H1 (cell line): ENCODE data around the gene BOK. TPM values are rescaled to one million over a fixed set of nuclear protein-coding genes. Genes with fewer than 3 reads are reported as not detected.
A peak's percentile ranks its signal among the peaks of the same experiment; 100 is the strongest.

Experiments
- CTCF ChIA-PET: fragments of 300-600 bp; sonication (Branson Sonifier 250); formaldehyde crosslinking; loops from one replicate; lab custom pipeline; 2021; ENCODE audit not compliant: partially characterized antibody; lab: Charles Lee
- POLR2A ChIA-PET: fragments of 300-600 bp; sonication (Branson Sonifier 250); formaldehyde crosslinking; loops from one replicate; lab custom pipeline; 2021; ENCODE audit warnings: inconsistent platforms; ENCODE audit not compliant: partially characterized antibody; lab: Charles Lee
- DNase-seq, 2 experiments: peaks; one replicate each; pipeline versions ENCODE4 v3.0.0 to v3.0.0-alpha.2; 2010 to 2022; ENCODE audit warnings: low spot score in 2 of 2, low read depth in 1 of 2, mixed read lengths in 1 of 2
- FAIRE-seq: peaks from 2 replicates; lab custom pipeline; 2011; peaks lifted over from hg19 to GRCh38; lab: Jason Lieb, UNC
- H2AFZ ChIP-seq: 2 replicates; pipeline ENCODE4 v1.8.1; 2012; ENCODE audit warnings: low read length, inconsistent platforms
- H2AK5ac ChIP-seq: 2 replicates; pipeline ENCODE4 v1.6.1; 2013; ENCODE audit warnings: low read depth, low read length
- H2BK120ac ChIP-seq: replicated peaks from 2 replicates; pipeline ENCODE3; 2013; ENCODE audit warnings: low read depth, low read length, inconsistent platforms
- H2BK12ac ChIP-seq: 2 replicates; pipeline ENCODE4 v1.6.1; 2013; ENCODE audit warnings: low read depth, low read length
- H2BK15ac ChIP-seq: 2 replicates; pipeline ENCODE4 v1.6.1; 2013; ENCODE audit warnings: low read length
- H2BK20ac ChIP-seq: 2 replicates; pipeline ENCODE4 v1.6.1; 2013; ENCODE audit warnings: low read length
- H2BK5ac ChIP-seq: 2 replicates; pipeline ENCODE4 v1.6.1; 2013; ENCODE audit warnings: low read depth, low read length
- H3K14ac ChIP-seq: 2 replicates; pipeline ENCODE4 v1.6.1; 2013; ENCODE audit warnings: inconsistent platforms; ENCODE audit not compliant: insufficient read length
- H3K18ac ChIP-seq: 2 replicates; pipeline ENCODE4 v1.6.1; 2013; ENCODE audit warnings: low read length; ENCODE audit errors: extremely low read depth
- H3K23ac ChIP-seq: 2 replicates; pipeline ENCODE4 v1.6.1; 2013; ENCODE audit warnings: inconsistent platforms; ENCODE audit not compliant: insufficient read length
- H3K23me2 ChIP-seq: 2 replicates; pipeline ENCODE4 v1.6.1; 2013; ENCODE audit warnings: low read depth, low read length
- H3K27ac ChIP-seq: 2 replicates; pipeline ENCODE4 v1.6.1; 2011; ENCODE audit warnings: low read depth, low read length, inconsistent platforms
- H3K27me3 ChIP-seq, 4 experiments: replicated peaks in 1 of 4; 1 replicate in 1 of 4; 2 replicates in 3 of 4; pipeline versions ENCODE4 v1.6.1 to v1.8.1; 2011 to 2013; ENCODE audit warnings: low read length in 3 of 4, mild to moderate bottlenecking in 3 of 4, inconsistent platforms in 2 of 4, mixed read lengths in 2 of 4, moderate library complexity in 1 of 4; ENCODE audit not compliant: control insufficient read depth in 3 of 4, insufficient read depth in 3 of 4; ENCODE audit errors: extremely low read depth in 1 of 4
- H3K36me3 ChIP-seq, 4 experiments: 2 replicates each; pipeline versions ENCODE4 v1.6.1 to v1.8.1; 2011 to 2013; ENCODE audit warnings: mild to moderate bottlenecking in 4 of 4, low read length in 3 of 4, moderate library complexity in 2 of 4, control low read depth in 1 of 4, inconsistent platforms in 1 of 4; ENCODE audit not compliant: insufficient read depth in 4 of 4, control insufficient read depth in 2 of 4
- H3K4ac ChIP-seq: replicated peaks from 2 replicates; pipeline ENCODE3; 2013; ENCODE audit warnings: low read length, low read depth, mixed read lengths, inconsistent platforms; ENCODE audit not compliant: insufficient read length
- H3K4me1 ChIP-seq, 4 experiments: replicated peaks in 1 of 4; 1 replicate in 1 of 4; 2 replicates in 3 of 4; pipeline versions ENCODE4 v1.6.1 to v1.8.1; 2011 to 2013; ENCODE audit warnings: low read length in 3 of 4, inconsistent platforms in 2 of 4, mixed read lengths in 1 of 4; ENCODE audit not compliant: insufficient read depth in 4 of 4, control insufficient read depth in 3 of 4
- H3K4me2 ChIP-seq, 2 experiments: 2 replicates each; pipeline versions ENCODE4 v1.6.1 to v1.8.1; 2011 to 2013; ENCODE audit warnings: low read depth in 2 of 2, low read length in 2 of 2, control low read depth in 1 of 2, inconsistent platforms in 1 of 2, mild to moderate bottlenecking in 1 of 2; ENCODE audit not compliant: insufficient read depth in 1 of 2
- H3K4me3 ChIP-seq, 4 experiments: fragments of 200-600, 300-600 bp in 1 of 4; sonication (generic), shearing (Covaris generic), sonication (Bioruptor Twin) in 1 of 4; 2 replicates each; pipeline versions ENCODE4 v1.5.1 to v1.8.1; 2011 to 2016; ENCODE audit warnings: low read length in 4 of 4, low read depth in 3 of 4, control low read depth in 2 of 4, inconsistent platforms in 2 of 4, mild to moderate bottlenecking in 2 of 4, mixed read lengths in 1 of 4, moderate library complexity in 1 of 4; ENCODE audit not compliant: insufficient read depth in 2 of 4; ENCODE audit errors: extremely low read depth in 1 of 4
- H3K56ac ChIP-seq: replicated peaks from 2 replicates; pipeline ENCODE3; 2013; ENCODE audit warnings: low read depth, mild to moderate bottlenecking, mixed read lengths, low read length, inconsistent platforms; ENCODE audit not compliant: insufficient read length
- H3K79me1 ChIP-seq: 2 replicates; pipeline ENCODE4 v1.6.1; 2013; ENCODE audit warnings: low read depth, low read length, control low read depth
- H3K79me2 ChIP-seq, 2 experiments: 2 replicates each; pipeline versions ENCODE4 v1.6.1 to v1.8.1; 2012 to 2013; ENCODE audit warnings: low read length in 2 of 2, mild to moderate bottlenecking in 2 of 2, inconsistent platforms in 1 of 2; ENCODE audit not compliant: insufficient read depth in 2 of 2, control insufficient read depth in 1 of 2
- H3K9ac ChIP-seq, 4 experiments: replicated peaks in 1 of 4; 1 replicate in 1 of 4; 2 replicates in 3 of 4; pipeline versions ENCODE4 v1.6.1 to v1.8.1; 2011 to 2013; ENCODE audit warnings: low read depth in 3 of 4, low read length in 3 of 4, control low read depth in 2 of 4, mild to moderate bottlenecking in 2 of 4, moderate library complexity in 2 of 4, inconsistent platforms in 1 of 4; ENCODE audit errors: extremely low read depth in 1 of 4
- H3K9me3 ChIP-seq, 2 experiments: 2 replicates each; pipeline versions ENCODE4 v1.6.1 to v1.8.1; 2012 to 2013; ENCODE audit warnings: mild to moderate bottlenecking in 2 of 2, moderate library complexity in 2 of 2, control low read depth in 1 of 2, inconsistent platforms in 1 of 2, low read depth in 1 of 2, low read length in 1 of 2, mixed read lengths in 1 of 2; ENCODE audit not compliant: insufficient read depth in 2 of 2
- H4K20me1 ChIP-seq, 2 experiments: replicated peaks in 1 of 2; 2 replicates each; pipeline versions ENCODE3 to v1.8.1; 2011 to 2013; ENCODE audit warnings: inconsistent platforms in 2 of 2, low read length in 2 of 2, mild to moderate bottlenecking in 1 of 2; ENCODE audit not compliant: insufficient read depth in 2 of 2, control insufficient read depth in 1 of 2
- H4K5ac ChIP-seq: 2 replicates; pipeline ENCODE4 v1.6.1; 2013; ENCODE audit warnings: low read length, low read depth, mixed read lengths, inconsistent platforms; ENCODE audit not compliant: insufficient read length
- H4K8ac ChIP-seq: 2 replicates; pipeline ENCODE4 v1.8.0; 2013; ENCODE audit warnings: mild to moderate bottlenecking, moderate library complexity, low read length, inconsistent platforms; ENCODE audit not compliant: insufficient read depth; ENCODE audit errors: extremely low read depth
- H4K91ac ChIP-seq: replicated peaks from 2 replicates; pipeline ENCODE3; 2013; ENCODE audit warnings: low read length, mixed read lengths, inconsistent platforms; ENCODE audit not compliant: insufficient read length
- FOSL1 ChIP-seq: IDR thresholded peaks from 2 replicates; pipeline ENCODE4 v1.6.1; 2011; ENCODE audit warnings: mild to moderate bottlenecking, low read depth, low read length, moderate library complexity; ENCODE audit not compliant: insufficient read depth
- GABPA ChIP-seq: IDR thresholded peaks from 2 replicates; pipeline ENCODE4 v1.6.1; 2011; ENCODE audit warnings: mild to moderate bottlenecking, low read length, moderate library complexity, borderline replicate concordance; ENCODE audit not compliant: insufficient read depth
- POLR2AphosphoS5 ChIP-seq: IDR thresholded peaks from 2 replicates; pipeline ENCODE4 v1.6.1; 2011; ENCODE audit warnings: low read depth, low read length
- RFX5 ChIP-seq: IDR thresholded peaks from 2 replicates; pipeline ENCODE4 v1.6.1; 2011; ENCODE audit warnings: low read depth, low read length, improper control_type of control experiment, borderline replicate concordance
- SIN3A ChIP-seq, 2 experiments: IDR thresholded peaks in 1 of 2; conservative IDR thresholded peaks in 1 of 2; 2 replicates each; pipeline ENCODE4 v1.6.1; 2011 to 2012; ENCODE audit warnings: low read length in 2 of 2, improper control_type of control experiment in 1 of 2, low read depth in 1 of 2, mild to moderate bottlenecking in 1 of 2
- SIRT6 ChIP-seq: IDR thresholded peaks from one replicate; pipeline ENCODE4 v1.7.1; 2012; ENCODE audit warnings: low read length, inconsistent platforms
- TEAD4 ChIP-seq: IDR thresholded peaks from 2 replicates; pipeline ENCODE4 v1.6.1; 2012; ENCODE audit warnings: low read depth, low read length, inconsistent platforms, mixed read lengths
- WGBS, 2 experiments: shearing (Covaris generic) in 1 of 2; methylation state at CpG; one replicate each; pipeline versions ENCODE4 v1.1.6 to v1.1.7; 2013 to 2015; ENCODE audit warnings: low lambda C conversion rate in 2 of 2, mixed read lengths in 2 of 2, inconsistent platforms in 1 of 2, low coverage in 1 of 2, missing lambda C conversion rate in 1 of 2; ENCODE audit not compliant: insufficient replicate concordance in 2 of 2, insufficient coverage in 1 of 2, insufficient read length in 1 of 2; ENCODE audit errors: extremely low coverage in 1 of 2, missing lambda C conversion rate in 1 of 2; 5-methylcytosine and 5-hydroxymethylcytosine counted together
- polyA plus RNA-seq, 7 experiments: library from polyadenylated mRNA; depleted of rRNA in 3 of 7; stranded (reverse) in 5 of 7; unstranded in 2 of 7; fragments of >200 nt in 5 of 7; fragments of 200-250 nt in 2 of 7; gene quantifications; 1 replicate in 5 of 7; 2 replicates in 1 of 7; 4 replicates in 1 of 7; pipeline versions ENCODE4 v1.2.1 to v1.2.3, GENCODE V29; 2011 to 2013; ENCODE audit warnings: missing spikeins in 2 of 7, mixed read lengths in 2 of 7
- total RNA-seq: library from RNA; stranded (reverse); fragmentation: NEBNext Ultra II Directional; extraction: Animal tissue kit (Norgen Biotek cat#: 25700); gene quantifications from 2 replicates; pipeline ENCODE4 v1.2.1, GENCODE V29; 2021
- TF ChIP-seq, protein P1 (sequence below): IDR thresholded peaks from 2 replicates; pipeline ENCODE4 v1.6.1; 2012; ENCODE audit warnings: inconsistent platforms
- TF ChIP-seq, protein P2 (sequence below), 3 experiments: IDR thresholded peaks; 1 replicate in 2 of 3; 2 replicates in 1 of 3; pipeline versions ENCODE4 v1.5.1 to v1.6.1; 2011; ENCODE audit warnings: low read length in 3 of 3, mild to moderate bottlenecking in 3 of 3, inconsistent platforms in 2 of 3, low read depth in 1 of 3, moderate library complexity in 1 of 3; ENCODE audit not compliant: insufficient read depth in 1 of 3; ENCODE audit errors: control extremely low read depth in 1 of 3

The BOK gene
- total and polyA plus RNA-seq, 2 of the 8 experiments (the other 6 are each of a cell fraction or from before 2014, with no cell fraction given): 33.7 to 37.6 TPM

DNA sequence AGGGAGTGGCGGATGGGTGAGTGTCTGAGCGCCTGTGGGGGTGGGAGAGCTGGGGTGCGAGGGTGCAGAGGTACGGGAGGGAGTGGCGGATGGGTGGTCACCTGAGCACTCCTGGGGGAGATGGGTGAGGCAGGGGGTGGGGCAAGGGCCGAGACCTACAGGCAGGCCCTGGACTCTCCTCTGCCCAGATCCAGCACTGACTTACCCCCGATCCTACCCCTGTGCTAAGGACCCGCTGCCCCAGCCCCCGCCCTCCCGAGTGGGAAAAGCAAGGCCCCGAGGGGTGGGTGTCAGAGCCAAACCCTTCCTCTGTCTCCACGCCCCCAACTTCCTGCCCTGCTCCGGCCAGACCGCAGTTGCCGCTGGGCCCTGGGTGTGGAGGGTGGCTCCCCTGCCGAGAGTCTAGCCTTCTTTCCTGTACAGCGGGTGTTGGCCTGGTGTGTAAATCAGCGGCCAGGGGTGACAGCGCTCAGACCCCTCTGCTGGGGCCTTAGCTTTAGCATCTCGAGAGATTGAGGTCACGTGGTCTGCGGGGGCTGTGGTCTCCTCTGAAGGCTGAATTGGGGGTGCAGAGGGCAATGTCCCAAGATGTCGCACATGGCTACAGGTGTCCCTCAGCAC is 12.5 kb downstream of the BOK start:
- Histone ChIP-seq H3K23ac (no peak overlapping the region), H2BK12ac (no peak overlapping the region), H3K4me1 (peaks cover 0 to 16% (median 2%) of the 10 kb centered on the region in 4 experiments; a peak in 3 of 7 replicates), H3K9ac (no peak overlapping the region), H2BK120ac (no peak overlapping the region), H2BK20ac (no peak overlapping the region), H3K79me2 (no peaks in the 10 kb centered on the region; a peak in 1 of 4 replicates), H3K14ac (no peak overlapping the region), H3K36me3 (peaks cover 0 to 4% (median 2%) of the 10 kb centered on the region in 4 experiments; a peak in 2 of 8 replicates), H2BK15ac (no peak overlapping the region), H3K56ac (no peak overlapping the region), H3K9me3 (no peaks in the 10 kb centered on the region), H2AFZ (no peak overlapping the region), H3K18ac (no peak overlapping the region), H4K91ac (no peak overlapping the region), H3K4me2 (peak overlapping the region in 1 of 2 experiments; percentile 28; a peak in 2 of 4 replicates), H3K27me3 (peaks cover 0 to 2% (median 0%) of the 10 kb centered on the region in 4 experiments; a peak in 3 of 7 replicates), H3K23me2 (peaks cover 6% of the 10 kb centered on the region; the same call in 1 of the 2 replicates), H2AK5ac (no peak overlapping the region), H4K20me1 (peaks cover 0 to 7% of the 10 kb centered on the region in 2 experiments), H3K27ac (no peak overlapping the region), H2BK5ac (no peak overlapping the region), H3K4me3 (no peak overlapping the region), H4K8ac (no peak overlapping the region), H3K4ac (no peak overlapping the region), H4K5ac (no peak overlapping the region), H3K79me1 (no peaks in the 10 kb centered on the region; the same call in none of the 2 replicates)
- FAIRE-seq (no peak), DNase-seq (no peak)
- WGBS, 2 experiments: 74% methylated on average over 14 of the region's 23 CpGs; no CpG with 5 or more reads in 1 of the 2 experiments
- POLR2A ChIA-PET: interaction anchor here (0.6 to 3.5 kb wide), 2 partner anchors 11 to 222 kb away, joined by 3 to 22 read pairs; partner anchors contain the start of gene BOK
- CTCF ChIA-PET: interaction anchor here (1.1 kb wide), 1 partner anchor 88 kb away, joined by 3 read pairs; no protein-coding TSS in a partner anchor
- TF ChIP-seq, protein P1, sequence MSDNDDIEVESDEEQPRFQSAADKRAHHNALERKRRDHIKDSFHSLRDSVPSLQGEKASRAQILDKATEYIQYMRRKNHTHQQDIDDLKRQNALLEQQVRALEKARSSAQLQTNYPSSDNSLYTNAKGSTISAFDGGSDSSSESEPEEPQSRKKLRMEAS: no peak
- TF ChIP-seq GABPA: no peak
- no peak for TF ChIP-seq SIRT6
- TF ChIP-seq, protein P2, sequence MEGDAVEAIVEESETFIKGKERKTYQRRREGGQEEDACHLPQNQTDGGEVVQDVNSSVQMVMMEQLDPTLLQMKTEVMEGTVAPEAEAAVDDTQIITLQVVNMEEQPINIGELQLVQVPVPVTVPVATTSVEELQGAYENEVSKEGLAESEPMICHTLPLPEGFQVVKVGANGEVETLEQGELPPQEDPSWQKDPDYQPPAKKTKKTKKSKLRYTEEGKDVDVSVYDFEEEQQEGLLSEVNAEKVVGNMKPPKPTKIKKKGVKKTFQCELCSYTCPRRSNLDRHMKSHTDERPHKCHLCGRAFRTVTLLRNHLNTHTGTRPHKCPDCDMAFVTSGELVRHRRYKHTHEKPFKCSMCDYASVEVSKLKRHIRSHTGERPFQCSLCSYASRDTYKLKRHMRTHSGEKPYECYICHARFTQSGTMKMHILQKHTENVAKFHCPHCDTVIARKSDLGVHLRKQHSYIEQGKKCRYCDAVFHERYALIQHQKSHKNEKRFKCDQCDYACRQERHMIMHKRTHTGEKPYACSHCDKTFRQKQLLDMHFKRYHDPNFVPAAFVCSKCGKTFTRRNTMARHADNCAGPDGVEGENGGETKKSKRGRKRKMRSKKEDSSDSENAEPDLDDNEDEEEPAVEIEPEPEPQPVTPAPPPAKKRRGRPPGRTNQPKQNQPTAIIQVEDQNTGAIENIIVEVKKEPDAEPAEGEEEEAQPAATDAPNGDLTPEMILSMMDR (IDR thresholded peaks at IDR 0.05; ENCODE audit: control extremely low read depth in 1 of 3, insufficient read depth in 1 of 3, low read depth in 1 of 3, low read length in 3 of 3): no peak
- TF ChIP-seq TEAD4: no peak
- TF ChIP-seq POLR2AphosphoS5: no peak
- TF ChIP-seq SIN3A (conservative IDR thresholded peaks at IDR 0.05 in 1 of 2, IDR thresholded peaks at IDR 0.05 in 1 of 2; ENCODE audit: low read depth in 1 of 2, low read length in 2 of 2): no peak
- no peak for TF ChIP-seq RFX5
- TF ChIP-seq FOSL1: no peak
